Thoracic aorta (tissue), 2 donors: ENCODE data around the gene ASTE1. TPM values are rescaled to one million over a fixed set of nuclear protein-coding genes. Genes with fewer than 3 reads are reported as not detected.

Experiments used
- ATAC-seq: fragments of 150-250 bp; one replicate; pipeline ENCODE4 v1.8.0; 2017; ENCODE audit warnings: low read depth; ENCODE audit not compliant: insufficient number of reproducible peaks, low FRiP score
- DNase-seq: peaks from one replicate; pipeline ENCODE4 v3.0.0-alpha.2; 2020; ENCODE audit warnings: low spot score
- H3K27ac ChIP-seq, 2 donors: fragments of 200-600 bp; sonication (generic); 1 replicate in 1 of 2; 2 replicates in 1 of 2; pipeline ENCODE4 v1.5.1; 2016; ENCODE audit warnings: mild to moderate bottlenecking in 2 of 2, moderate library complexity in 2 of 2
- H3K27me3 ChIP-seq: fragments of 200-600 bp; sonication (generic); replicated peaks from 2 replicates; pipeline ENCODE4 v1.6.0; 2016; ENCODE audit warnings: mild to moderate bottlenecking; ENCODE audit not compliant: insufficient read depth
- H3K36me3 ChIP-seq: fragments of 200-600 bp; sonication (generic); one replicate; pipeline ENCODE4 v1.5.1; 2016
- H3K4me1 ChIP-seq, 2 donors: fragments of 200-600 bp; sonication (generic); 1 replicate in 1 of 2; 2 replicates in 1 of 2; pipeline versions ENCODE4 v1.5.1 to v1.6.0; 2016; ENCODE audit warnings: low read depth in 2 of 2, mild to moderate bottlenecking in 1 of 2; ENCODE audit not compliant: control insufficient read depth in 1 of 2
- H3K4me3 ChIP-seq: fragments of 200-600 bp; sonication (generic); 2 replicates; pipeline ENCODE4 v1.5.1; 2016; ENCODE audit warnings: mild to moderate bottlenecking
- H3K9me3 ChIP-seq: fragments of 200-600 bp; sonication (generic); 2 replicates; pipeline ENCODE4 v1.5.1; 2016
- CTCF ChIP-seq: fragments of 200-600 bp; sonication (generic); IDR thresholded peaks from one replicate; pipeline ENCODE4 v1.5.1; 2019; ENCODE audit warnings: antibody characterized with exemption
- total RNA-seq, 2 donors: library from RNA; depleted of rRNA; stranded (reverse); fragments of >200 nt; gene quantifications; one replicate each; pipeline versions ENCODE4 v1.1.0 to v1.2.3, GENCODE V29; 2016

Gene ASTE1
- 1 to 10 TPM; 4.6 to 6.3 TPM for total RNA-seq

GRCh38 chr3:131026321-131027151, at the start of gene ASTE1, which contains the start of gene NEK11:
TSS of gene ASTE1 (minus strand) at chr3:131026825. CDS start at chr3:131025306, 1,519 bp downstream.
TSS of gene NEK11 (plus strand) at chr3:131026877. CDS start at chr3:131029709, 2,832 bp downstream.
- H3K36me3 ChIP-seq: no peaks in the 10 kb centered on the region
- no peaks in the 10 kb centered on the region for H3K9me3 ChIP-seq
- peak within 1 kb of the TSS; percentile 85 to 87 for H3K27ac ChIP-seq
- peak; percentile 83 for ATAC-seq
- no peaks in the 10 kb centered on the region for H3K27me3 ChIP-seq
- no peak for TF ChIP-seq CTCF
- H3K4me3 ChIP-seq: peak within 1 kb of the TSS; percentile 94
- peak; percentile 76 for DNase-seq
- peaks cover 26 to 48% of the 10 kb centered on the region in 2 donors for H3K4me1 ChIP-seq

- Histone ChIP-seq H3K36me3 (no peaks in the 10 kb centered on the region), H3K27ac (no peak overlapping the region), H3K9me3 (no peaks in the 10 kb centered on the region), H3K4me3 (no peak overlapping the region), H3K4me1 (peaks cover 0 to 11% of the 10 kb centered on the region in 2 donors), H3K27me3 (no peaks in the 10 kb centered on the region)
- no peak for DNase-seq
- TF ChIP-seq CTCF: no peak
- ATAC-seq: no peak
Observed at GRCh38 chr3:131075632-131076328, 49.2 kb upstream of the ASTE1 start.

GRCh38 chr3:131072845-131073244, 46.2 kb upstream of the ASTE1 start:
- no peak for TF ChIP-seq CTCF
- H3K27me3 ChIP-seq: no peaks in the 10 kb centered on the region
- peaks cover 0 to 11% of the 10 kb centered on the region in 2 donors for H3K4me1 ChIP-seq
- H3K27ac ChIP-seq: no peak overlapping the region
- ATAC-seq: peak; percentile 50
- H3K9me3 ChIP-seq: no peaks in the 10 kb centered on the region
- no peaks in the 10 kb centered on the region for H3K36me3 ChIP-seq
- H3K4me3 ChIP-seq: no peak overlapping the region
- no peak for DNase-seq

- no peak for DNase-seq
Observed at GRCh38 chr3:131072099-131072559, 45.5 kb upstream of the ASTE1 start.

More at GRCh38 chr3:131072099-131072559, 45.5 kb upstream of the ASTE1 start:
- H3K9me3 ChIP-seq: no peaks in the 10 kb centered on the region
- ATAC-seq: no peak
- H3K27me3 ChIP-seq: no peaks in the 10 kb centered on the region
- H3K36me3 ChIP-seq: no peaks in the 10 kb centered on the region
- H3K27ac ChIP-seq: no peak overlapping the region
- H3K4me1 ChIP-seq: peaks cover 0 to 11% of the 10 kb centered on the region in 2 donors
- TF ChIP-seq CTCF: no peak
- no peak overlapping the region for H3K4me3 ChIP-seq
